Stimulated activated CD4-positive, alpha-beta T cell treated with anti-CD3 and anti-CD28 coated beads, Interleukin-4, amount 100 ng/mL, for 24 hours (primary cell): ENCODE data around the gene ASAP2.
"Not testable (repeated sequence)": the region's sequence is repeated elsewhere in the genome, so short reads cannot be mapped to it uniquely, and the experiment has no call there.

Experiments
- DNase-seq: peaks from one replicate; pipeline ENCODE4 v3.0.0-alpha.2; 2020

ASAP2 gene

DNA sequence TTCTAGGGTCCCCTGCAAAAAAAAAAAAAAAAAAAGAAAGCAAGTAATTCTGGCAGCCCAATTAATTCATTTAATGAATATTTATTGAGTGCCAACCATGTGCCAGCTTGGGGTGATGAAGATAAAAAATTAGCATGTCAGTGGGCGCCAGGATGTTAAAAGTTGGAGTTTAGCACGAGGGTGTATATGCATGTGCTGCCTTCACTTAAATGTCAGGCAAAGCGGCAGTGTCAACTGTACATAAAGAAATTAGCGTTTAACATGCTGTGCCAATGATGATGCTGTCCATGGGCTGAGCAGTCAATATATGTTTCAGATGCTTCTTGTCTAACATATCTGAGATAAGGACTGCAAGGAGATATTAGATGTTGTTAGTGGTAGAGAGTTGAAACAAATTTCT, 49.5 kb downstream of the ASAP2 start:
- no peak for DNase-seq

GRCh38 chr2:9256570-9257043, 50.0 kb downstream of the ASAP2 start:
- DNase-seq = no peak

- DNase-seq = no peak
These were observed 51.9 kb downstream of the ASAP2 start for GRCh38 chr2:9258501-9258900.

DNA sequence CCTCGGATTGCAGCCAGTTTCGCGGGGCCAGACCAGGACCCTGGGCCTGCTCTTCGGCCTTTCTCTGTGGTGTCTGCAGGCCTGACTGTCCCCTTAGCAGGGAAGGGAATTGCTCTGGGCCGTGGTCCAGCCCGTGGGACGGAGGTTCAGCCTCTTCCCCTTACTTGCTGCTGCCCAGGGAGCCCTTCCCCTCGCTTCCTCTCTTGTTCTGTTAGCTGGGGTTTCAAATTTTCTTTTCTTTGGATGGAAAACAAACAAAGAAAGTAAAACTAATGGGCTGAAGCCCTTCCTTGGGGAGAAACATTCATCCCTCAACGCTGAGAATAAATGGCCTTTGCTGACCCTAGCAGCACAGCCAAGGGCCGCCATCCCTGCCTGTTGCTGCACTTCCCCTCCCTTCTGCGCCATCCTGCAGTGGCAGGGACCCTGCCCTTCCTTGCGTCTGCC, 52.4 kb downstream of the ASAP2 start:
- DNase-seq = no peak

- DNase-seq = no peak
These were observed 53.9 kb downstream of the ASAP2 start for GRCh38 chr2:9260464-9260918.

GRCh38 chr2:9261231-9261883, 54.7 kb downstream of the ASAP2 start:
- no peak for DNase-seq

- no peak for DNase-seq
These were observed 56.1 kb downstream of the ASAP2 start for GRCh38 chr2:9262671-9263171.

DNA sequence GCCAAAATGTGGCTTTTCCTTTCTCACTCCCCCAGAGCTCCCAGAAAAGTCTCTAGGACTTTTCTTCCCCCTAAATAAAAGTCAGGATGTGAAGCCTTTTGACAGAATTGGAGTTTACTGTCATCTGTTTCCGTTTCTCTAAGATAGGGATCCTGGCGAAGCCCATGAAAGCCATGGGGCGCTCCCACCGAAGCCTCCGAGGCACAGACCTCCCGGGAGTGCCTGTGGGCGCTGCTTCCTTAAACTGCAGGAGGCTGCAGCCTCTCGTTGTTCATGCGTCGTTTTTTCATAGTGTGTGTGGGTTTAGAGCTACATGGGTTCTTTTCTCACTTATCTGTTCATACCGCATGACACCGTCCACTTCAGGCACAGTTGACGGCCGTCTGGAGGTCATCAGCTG, 56.8 kb downstream of the ASAP2 start:
- DNase-seq = no peak

- no peak for DNase-seq
These were observed 57.7 kb downstream of the ASAP2 start for GRCh38 chr2:9264301-9264700.

GRCh38 chr2:9266711-9267110, 60.1 kb downstream of the ASAP2 start:
- DNase-seq = no peak

DNA sequence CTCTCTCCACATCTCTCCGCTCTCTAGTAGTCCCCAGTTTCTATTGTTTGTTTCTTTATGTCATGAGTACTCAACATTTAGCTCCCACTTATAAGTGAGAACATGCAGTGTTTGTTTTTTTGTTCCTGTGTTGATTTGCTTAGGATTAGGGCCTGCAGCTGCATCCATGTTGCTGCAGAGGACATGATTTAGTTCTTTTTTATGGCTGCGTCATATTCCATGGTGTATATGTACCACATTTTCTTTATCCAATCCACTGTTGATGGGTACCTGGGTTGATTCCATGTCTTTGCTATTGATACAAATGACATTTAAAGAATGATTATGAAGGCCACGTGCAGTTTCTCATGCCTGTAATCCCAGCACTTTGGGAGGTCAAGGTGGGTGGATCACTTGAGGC, 60.7 kb downstream of the ASAP2 start:
- not testable (repeated sequence) for DNase-seq

DNA sequence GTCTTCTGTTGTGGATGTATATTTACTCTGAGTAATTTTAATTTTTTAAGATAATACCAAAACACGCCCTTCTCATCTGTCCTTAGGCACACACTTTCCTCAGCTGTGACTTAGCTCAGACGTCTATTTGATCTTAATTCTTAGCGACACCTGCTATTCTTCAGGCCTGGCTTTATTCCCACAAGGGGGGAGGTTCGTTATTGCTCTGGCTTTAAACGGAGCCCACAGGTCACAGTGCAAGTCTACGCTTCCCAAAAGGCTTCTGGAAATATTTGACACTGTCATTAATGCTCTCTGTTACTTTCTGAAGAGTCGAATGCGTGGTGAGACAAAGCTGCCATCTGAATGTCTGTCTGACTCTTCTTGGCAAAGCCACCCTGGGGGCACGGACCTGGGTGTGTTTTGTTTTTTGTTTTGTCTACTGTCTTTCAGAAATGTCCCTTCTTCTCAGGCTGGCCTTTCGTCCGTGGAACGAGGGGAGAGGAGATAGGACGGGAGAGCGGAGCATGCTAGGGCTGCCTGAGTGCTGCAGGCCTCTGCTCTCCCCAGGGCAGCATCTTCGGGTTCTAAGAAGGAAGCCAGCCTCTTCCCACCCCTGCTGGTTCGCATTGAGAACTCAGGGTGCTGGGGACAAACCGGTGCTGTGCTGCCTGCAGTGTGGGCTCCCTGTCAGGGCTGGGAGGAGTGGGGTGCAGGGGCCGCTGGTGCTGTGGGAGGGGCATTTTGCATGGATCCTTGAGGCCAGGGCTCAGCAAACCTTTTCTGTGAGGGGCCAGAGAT, 61.9 kb downstream of the ASAP2 start:
- no peak for DNase-seq

DNA sequence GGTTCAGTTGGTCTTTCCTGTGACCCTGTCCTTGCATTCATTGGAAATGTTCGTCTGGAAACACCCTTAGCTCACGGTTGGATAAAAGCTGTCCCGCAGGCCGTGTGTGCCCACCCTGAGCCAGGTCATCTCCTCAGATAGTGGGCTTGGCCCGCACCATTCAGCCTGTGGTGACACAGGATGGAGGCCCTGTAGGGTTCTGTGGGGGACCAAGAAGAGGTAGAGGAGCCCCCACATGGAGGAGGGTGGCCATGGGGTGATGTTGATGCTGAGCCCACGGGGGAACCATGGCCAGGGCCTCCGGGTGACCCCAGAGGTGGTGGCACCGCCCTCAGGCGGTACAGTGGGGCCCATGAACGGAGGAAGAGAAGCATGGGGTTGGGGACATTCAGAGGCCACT, 62.7 kb downstream of the ASAP2 start:
- DNase-seq = no peak

DNA sequence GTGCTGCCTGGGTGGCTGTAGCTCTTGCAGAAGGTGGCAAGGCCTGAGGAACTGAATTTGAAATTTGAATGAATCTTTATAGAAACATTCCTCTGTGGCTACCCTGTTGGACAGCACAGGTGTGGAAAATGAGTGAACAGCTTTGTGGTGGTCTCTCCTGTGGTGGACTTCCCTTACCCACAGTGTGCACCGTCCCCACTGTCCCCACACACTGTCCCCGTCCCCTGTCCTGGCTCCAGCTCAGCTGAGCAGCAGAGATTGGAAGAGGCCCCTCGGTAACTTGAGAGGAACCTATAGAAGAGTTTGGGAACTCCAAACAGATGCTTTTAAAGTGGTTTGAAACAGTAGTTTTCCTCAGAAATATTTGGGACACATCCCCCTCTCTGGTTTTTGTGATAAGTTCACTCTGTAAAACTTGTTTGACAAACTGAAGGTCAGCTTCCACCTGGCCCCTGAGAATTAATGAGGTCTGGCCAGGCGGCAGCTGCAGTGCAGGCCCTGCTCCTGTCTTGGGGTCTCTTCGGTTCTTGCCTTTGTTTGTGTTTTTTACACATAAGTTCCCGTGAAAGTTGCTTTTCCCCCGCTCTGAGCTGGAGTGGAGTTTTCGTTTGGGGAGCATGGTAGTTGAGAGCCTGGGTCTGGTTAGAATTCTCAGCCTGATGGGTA, 63.2 kb downstream of the ASAP2 start:
- no peak for DNase-seq

GRCh38 chr2:9271091-9271490, 64.5 kb downstream of the ASAP2 start:
- no peak for DNase-seq

- DNase-seq = no peak
These were observed 65.1 kb downstream of the ASAP2 start for GRCh38 chr2:9271691-9272090.

GRCh38 chr2:9273486-9274130, 67.0 kb downstream of the ASAP2 start:
- no peak for DNase-seq

DNA sequence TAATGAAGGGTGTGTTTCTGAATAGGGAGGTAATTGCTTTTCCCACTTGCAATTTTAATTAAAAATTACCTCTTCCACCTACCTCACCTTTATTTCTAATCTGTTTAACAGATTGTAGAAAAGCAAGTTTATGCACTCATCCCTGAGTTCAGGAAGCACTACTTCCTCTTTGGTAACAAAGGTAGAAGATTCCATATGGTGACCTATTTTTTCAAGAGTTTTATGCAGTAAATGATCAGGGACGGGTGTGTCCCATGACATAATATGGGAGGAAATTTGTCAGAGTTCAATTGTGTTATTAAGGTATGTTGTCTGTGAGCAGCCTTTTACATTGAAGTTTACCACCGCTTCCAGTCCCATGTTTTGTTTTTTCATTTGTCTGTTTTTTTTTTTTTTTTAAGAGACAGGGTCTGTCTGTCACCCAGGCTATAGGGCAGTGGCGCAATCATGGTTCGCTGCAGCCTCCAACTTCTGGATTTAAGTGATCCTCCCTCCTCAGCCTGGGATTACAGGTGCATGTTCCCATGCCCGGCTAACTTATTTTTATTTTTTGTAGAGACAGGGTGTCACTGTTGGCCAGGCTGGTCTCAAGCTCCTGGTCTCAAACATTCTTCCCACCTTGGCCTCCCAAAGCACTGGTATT, 68.2 kb downstream of the ASAP2 start:
- no peak for DNase-seq

DNA sequence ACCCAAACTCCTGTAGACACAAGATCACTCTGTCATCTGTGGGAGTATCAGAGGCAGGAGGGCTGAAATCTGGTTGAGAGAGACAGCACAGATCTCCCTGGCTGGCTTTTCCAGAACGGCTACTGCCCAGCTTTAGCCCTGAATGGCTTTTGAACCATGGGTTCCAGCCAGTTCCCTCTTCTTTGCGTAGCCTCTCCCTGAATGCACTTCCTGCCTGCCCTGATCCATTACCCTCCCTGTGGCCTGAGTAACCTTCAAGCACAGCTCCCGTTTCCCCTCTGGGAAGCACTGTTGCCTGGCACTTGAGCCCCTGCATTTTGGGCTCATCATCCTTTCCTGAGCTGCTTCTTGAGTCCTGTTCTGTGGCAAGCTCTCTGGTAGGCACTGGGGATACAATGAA, 68.8 kb downstream of the ASAP2 start:
- no peak for DNase-seq

GRCh38 chr2:9276074-9276473, 69.5 kb downstream of the ASAP2 start:
- DNase-seq = no peak

DNA sequence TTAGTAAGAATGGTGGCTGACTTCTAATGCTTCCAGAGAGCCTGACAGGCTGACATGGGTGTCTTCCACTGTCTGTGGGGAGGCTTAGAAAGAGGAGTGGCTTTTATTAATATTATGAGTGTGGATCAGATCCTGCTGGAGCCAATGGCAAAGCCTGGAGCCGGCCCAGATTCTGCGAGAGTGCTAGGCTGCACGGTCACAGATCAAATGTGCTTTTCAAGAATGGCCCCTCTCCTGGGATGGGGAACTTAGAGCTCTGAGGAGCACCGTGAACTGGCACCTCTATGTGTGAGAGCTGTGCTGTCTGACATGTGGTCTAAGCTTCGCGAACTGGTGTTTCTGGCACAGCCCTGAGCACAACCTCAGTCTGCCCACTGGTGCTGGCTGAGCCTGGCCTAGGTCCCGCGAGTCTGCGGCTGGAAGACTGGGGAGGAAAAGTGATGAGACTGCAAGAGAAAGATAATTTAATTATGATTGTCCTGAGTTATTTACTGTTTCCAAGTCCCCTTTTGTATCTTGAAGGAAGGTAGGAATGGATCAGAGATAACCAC, 70.4 kb downstream of the ASAP2 start:
- DNase-seq = no peak

GRCh38 chr2:9278439-9278838, 71.8 kb downstream of the ASAP2 start:
- DNase-seq = no peak
